HEK293 (cell line): Measurements from ENCODE around the gene TCEA3.

Experiments
- GLIS1 ChIP-seq: fragments of 450-650 bp; formaldehyde crosslinking; IDR thresholded peaks from 2 replicates; pipeline ENCODE4 v1.5.1; 2016; ENCODE audit warnings: missing biosample characterization, missing genetic modification characterization
- SP2 ChIP-seq: fragments of 450-650 bp; formaldehyde crosslinking; IDR thresholded peaks from 2 replicates; pipeline ENCODE4 v1.5.1; 2016; ENCODE audit warnings: missing biosample characterization, missing genetic modification characterization
- ZFHX2 ChIP-seq: fragments of 450-650 bp; formaldehyde crosslinking; conservative IDR thresholded peaks from 2 replicates; pipeline ENCODE4 v1.5.1; 2016; ENCODE audit warnings: missing biosample characterization, missing genetic modification characterization
- ZNF121 ChIP-seq: fragments of 450-650 bp; formaldehyde crosslinking; IDR thresholded peaks from 2 replicates; pipeline ENCODE4 v1.5.1; 2016; ENCODE audit warnings: missing biosample characterization, missing genetic modification characterization
- ZNF19 ChIP-seq: fragments of 450-650 bp; formaldehyde crosslinking; IDR thresholded peaks from 2 replicates; pipeline ENCODE4; 2016; ENCODE audit warnings: missing biosample characterization, missing genetic modification characterization, low read depth
- ZNF341 ChIP-seq: fragments of 450-650 bp; formaldehyde crosslinking; IDR thresholded peaks from 2 replicates; pipeline ENCODE4; 2016; ENCODE audit warnings: low read depth, missing biosample characterization, missing genetic modification characterization
- ZNF423 ChIP-seq: fragments of 450-650 bp; formaldehyde crosslinking; IDR thresholded peaks from 2 replicates; pipeline ENCODE4 v1.5.1; 2016; ENCODE audit warnings: missing biosample characterization, missing genetic modification characterization
- ZNF514 ChIP-seq: fragments of 450-650 bp; formaldehyde crosslinking; IDR thresholded peaks from 2 replicates; pipeline ENCODE4 v1.5.1; 2016; ENCODE audit warnings: missing biosample characterization, missing genetic modification characterization
- ZNF624 ChIP-seq: fragments of 450-650 bp; formaldehyde crosslinking; IDR thresholded peaks from 2 replicates; pipeline ENCODE4 v1.5.1; 2017; ENCODE audit warnings: missing biosample characterization, missing genetic modification characterization
- ZNF626 ChIP-seq: fragments of 450-650 bp; sonication (Bioruptor Pico); formaldehyde crosslinking; IDR thresholded peaks from 2 replicates; pipeline ENCODE4 v1.5.1; 2018; ENCODE audit warnings: missing biosample characterization, missing genetic modification characterization, inconsistent platforms
- ZNF785 ChIP-seq: fragments of 450-650 bp; formaldehyde crosslinking; IDR thresholded peaks from 2 replicates; pipeline ENCODE4 v1.5.1; 2016; ENCODE audit warnings: missing biosample characterization, missing genetic modification characterization
- ZNF791 ChIP-seq: fragments of 450-650 bp; formaldehyde crosslinking; IDR thresholded peaks from 2 replicates; pipeline ENCODE4 v1.5.1; 2016; ENCODE audit warnings: missing biosample characterization, missing genetic modification characterization
- ZXDB ChIP-seq: fragments of 450-650 bp; formaldehyde crosslinking; IDR thresholded peaks from 2 replicates; pipeline ENCODE4 v1.5.1; 2016; ENCODE audit warnings: missing biosample characterization, missing genetic modification characterization
- TF ChIP-seq, protein P1 (sequence below): fragments of 450-650 bp; formaldehyde crosslinking; IDR thresholded peaks from 2 replicates; pipeline ENCODE4 v1.5.1; 2017; ENCODE audit warnings: missing biosample characterization, mild to moderate bottlenecking, missing genetic modification characterization, moderate library complexity
- TF ChIP-seq, protein P2 (sequence below): fragments of 450-650 bp; formaldehyde crosslinking; IDR thresholded peaks from 2 replicates; pipeline ENCODE4 v1.5.1; 2017; ENCODE audit warnings: missing biosample characterization, missing genetic modification characterization
- TF ChIP-seq, protein P3 (sequence below): fragments of 450-650 bp; formaldehyde crosslinking; IDR thresholded peaks from 2 replicates; pipeline ENCODE4 v1.5.1; 2016; ENCODE audit warnings: missing biosample characterization, missing genetic modification characterization
- TF ChIP-seq, protein P4 (sequence below): fragments of 450-650 bp; formaldehyde crosslinking; IDR thresholded peaks from 2 replicates; pipeline ENCODE4 v1.5.1; 2016; ENCODE audit warnings: missing biosample characterization, missing genetic modification characterization, low read depth
- TF ChIP-seq, protein P5 (sequence below): fragments of 450-650 bp; formaldehyde crosslinking; IDR thresholded peaks from 2 replicates; pipeline ENCODE4 v1.5.1; 2017; ENCODE audit warnings: missing biosample characterization, missing genetic modification characterization

Gene TCEA3

DNA sequence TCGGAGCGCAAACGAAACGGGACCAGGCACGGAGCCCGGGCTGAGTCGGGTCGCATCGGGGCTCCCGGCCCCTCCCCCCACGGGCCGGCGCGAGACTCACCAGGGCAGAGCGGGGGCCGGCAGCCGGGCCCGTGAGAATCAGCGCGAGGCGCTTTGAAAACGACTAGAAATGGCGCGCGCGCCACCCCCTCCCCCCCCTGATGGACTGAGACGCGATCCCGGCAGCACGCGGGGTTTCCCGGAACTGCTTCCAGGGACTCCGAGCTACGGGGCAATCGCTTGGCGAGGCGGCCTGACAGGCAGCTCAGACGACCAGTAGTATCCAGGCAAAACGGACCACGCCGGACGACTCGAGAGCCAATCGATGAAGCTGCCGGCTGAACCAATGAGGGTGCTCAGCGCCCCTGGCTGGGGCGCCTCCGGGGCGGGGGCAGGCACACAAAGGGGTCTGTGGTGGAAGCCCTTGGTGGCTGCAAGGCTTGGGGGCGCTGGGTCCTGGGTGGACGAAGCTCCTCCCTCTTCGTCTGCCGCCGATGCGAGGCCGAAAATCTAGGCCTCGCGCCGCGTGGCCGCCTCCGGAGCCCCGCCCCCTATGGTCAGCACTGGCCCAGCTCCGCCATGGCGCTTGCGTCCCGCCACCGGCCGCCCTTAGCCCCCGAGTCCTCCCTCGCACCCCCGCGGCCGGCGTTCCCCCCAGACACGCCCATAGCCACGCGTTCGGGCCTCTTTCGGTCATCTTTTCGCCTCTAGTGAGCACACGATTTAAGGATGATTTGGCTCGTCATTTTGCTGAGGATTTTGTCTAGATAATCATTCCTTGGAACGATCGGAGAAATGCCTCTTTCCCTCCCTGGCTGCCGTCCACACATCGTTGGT, 80.2 kb downstream of the TCEA3 start, which contains the start of gene HNRNPR (continued):
- TF ChIP-seq ZNF423, result no peak
- no peak for TF ChIP-seq ZNF785 (tag by site-specific recombination)
- TF ChIP-seq ZXDB (tag by site-specific recombination), result peak; percentile 100
- TF ChIP-seq SP2 (tag by site-specific recombination), result peak; percentile 96
- TF ChIP-seq ZNF514 (tag by site-specific recombination), result no peak
- TF ChIP-seq ZFHX2 (tag by site-specific recombination), result peak; percentile 84
- no peak for TF ChIP-seq ZNF19 (tag by site-specific recombination)
- TF ChIP-seq, protein P1, sequence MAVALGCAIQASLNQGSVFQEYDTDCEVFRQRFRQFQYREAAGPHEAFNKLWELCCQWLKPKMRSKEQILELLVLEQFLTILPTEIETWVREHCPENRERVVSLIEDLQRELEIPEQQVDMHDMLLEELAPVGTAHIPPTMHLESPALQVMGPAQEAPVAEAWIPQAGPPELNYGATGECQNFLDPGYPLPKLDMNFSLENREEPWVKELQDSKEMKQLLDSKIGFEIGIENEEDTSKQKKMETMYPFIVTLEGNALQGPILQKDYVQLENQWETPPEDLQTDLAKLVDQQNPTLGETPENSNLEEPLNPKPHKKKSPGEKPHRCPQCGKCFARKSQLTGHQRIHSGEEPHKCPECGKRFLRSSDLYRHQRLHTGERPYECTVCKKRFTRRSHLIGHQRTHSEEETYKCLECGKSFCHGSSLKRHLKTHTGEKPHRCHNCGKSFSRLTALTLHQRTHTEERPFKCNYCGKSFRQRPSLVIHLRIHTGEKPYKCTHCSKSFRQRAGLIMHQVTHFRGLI, result no peak
- TF ChIP-seq, protein P2, sequence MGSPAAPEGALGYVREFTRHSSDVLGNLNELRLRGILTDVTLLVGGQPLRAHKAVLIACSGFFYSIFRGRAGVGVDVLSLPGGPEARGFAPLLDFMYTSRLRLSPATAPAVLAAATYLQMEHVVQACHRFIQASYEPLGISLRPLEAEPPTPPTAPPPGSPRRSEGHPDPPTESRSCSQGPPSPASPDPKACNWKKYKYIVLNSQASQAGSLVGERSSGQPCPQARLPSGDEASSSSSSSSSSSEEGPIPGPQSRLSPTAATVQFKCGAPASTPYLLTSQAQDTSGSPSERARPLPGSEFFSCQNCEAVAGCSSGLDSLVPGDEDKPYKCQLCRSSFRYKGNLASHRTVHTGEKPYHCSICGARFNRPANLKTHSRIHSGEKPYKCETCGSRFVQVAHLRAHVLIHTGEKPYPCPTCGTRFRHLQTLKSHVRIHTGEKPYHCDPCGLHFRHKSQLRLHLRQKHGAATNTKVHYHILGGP (tag by site-specific recombination), result no peak
- no peak for TF ChIP-seq ZNF791 (tag by site-specific recombination)
- TF ChIP-seq, protein P3, sequence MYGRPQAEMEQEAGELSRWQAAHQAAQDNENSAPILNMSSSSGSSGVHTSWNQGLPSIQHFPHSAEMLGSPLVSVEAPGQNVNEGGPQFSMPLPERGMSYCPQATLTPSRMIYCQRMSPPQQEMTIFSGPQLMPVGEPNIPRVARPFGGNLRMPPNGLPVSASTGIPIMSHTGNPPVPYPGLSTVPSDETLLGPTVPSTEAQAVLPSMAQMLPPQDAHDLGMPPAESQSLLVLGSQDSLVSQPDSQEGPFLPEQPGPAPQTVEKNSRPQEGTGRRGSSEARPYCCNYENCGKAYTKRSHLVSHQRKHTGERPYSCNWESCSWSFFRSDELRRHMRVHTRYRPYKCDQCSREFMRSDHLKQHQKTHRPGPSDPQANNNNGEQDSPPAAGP (tag by site-specific recombination), result peak; percentile 78
- TF ChIP-seq ZNF626 (tag by site-specific recombination), result no peak
- TF ChIP-seq, protein P4, sequence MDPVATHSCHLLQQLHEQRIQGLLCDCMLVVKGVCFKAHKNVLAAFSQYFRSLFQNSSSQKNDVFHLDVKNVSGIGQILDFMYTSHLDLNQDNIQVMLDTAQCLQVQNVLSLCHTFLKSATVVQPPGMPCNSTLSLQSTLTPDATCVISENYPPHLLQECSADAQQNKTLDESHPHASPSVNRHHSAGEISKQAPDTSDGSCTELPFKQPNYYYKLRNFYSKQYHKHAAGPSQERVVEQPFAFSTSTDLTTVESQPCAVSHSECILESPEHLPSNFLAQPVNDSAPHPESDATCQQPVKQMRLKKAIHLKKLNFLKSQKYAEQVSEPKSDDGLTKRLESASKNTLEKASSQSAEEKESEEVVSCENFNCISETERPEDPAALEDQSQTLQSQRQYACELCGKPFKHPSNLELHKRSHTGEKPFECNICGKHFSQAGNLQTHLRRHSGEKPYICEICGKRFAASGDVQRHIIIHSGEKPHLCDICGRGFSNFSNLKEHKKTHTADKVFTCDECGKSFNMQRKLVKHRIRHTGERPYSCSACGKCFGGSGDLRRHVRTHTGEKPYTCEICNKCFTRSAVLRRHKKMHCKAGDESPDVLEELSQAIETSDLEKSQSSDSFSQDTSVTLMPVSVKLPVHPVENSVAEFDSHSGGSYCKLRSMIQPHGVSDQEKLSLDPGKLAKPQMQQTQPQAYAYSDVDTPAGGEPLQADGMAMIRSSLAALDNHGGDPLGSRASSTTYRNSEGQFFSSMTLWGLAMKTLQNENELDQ, result no peak
- no peak; the same call in 1 of the 2 replicates for TF ChIP-seq ZNF341 (tag by site-specific recombination)
- TF ChIP-seq, protein P5, sequence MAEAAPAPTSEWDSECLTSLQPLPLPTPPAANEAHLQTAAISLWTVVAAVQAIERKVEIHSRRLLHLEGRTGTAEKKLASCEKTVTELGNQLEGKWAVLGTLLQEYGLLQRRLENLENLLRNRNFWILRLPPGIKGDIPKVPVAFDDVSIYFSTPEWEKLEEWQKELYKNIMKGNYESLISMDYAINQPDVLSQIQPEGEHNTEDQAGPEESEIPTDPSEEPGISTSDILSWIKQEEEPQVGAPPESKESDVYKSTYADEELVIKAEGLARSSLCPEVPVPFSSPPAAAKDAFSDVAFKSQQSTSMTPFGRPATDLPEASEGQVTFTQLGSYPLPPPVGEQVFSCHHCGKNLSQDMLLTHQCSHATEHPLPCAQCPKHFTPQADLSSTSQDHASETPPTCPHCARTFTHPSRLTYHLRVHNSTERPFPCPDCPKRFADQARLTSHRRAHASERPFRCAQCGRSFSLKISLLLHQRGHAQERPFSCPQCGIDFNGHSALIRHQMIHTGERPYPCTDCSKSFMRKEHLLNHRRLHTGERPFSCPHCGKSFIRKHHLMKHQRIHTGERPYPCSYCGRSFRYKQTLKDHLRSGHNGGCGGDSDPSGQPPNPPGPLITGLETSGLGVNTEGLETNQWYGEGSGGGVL, result peak; percentile 78
- no peak for TF ChIP-seq ZNF121 (tag by site-specific recombination)
- no peak for TF ChIP-seq ZNF624 (tag by site-specific recombination)
- peak; percentile 72 for TF ChIP-seq GLIS1
